Measurements from ENCODE around the gene TCAF1.
"Not testable (repeated sequence)": the region's sequence is repeated elsewhere in the genome, so short reads cannot be mapped to it uniquely, and the experiment has no call there.

Gene TCAF1

GRCh38 chr7:143871534-143871933, 30.4 kb downstream of the TCAF1 start:
- in situ Hi-C loops (cut with HindIII; ENCODE audit: low sequenced_read_pairs), result not testable (repeated sequence)

GRCh38 chr7:143857994-143858393, 44.0 kb downstream of the TCAF1 start:
- in situ Hi-C loops (cut with HindIII; ENCODE audit: low sequenced_read_pairs), result not testable (repeated sequence)

- in situ Hi-C loops (cut with HindIII; ENCODE audit: low sequenced_read_pairs), result not testable (repeated sequence)
Observed at GRCh38 chr7:143855443-143855842, 46.5 kb downstream of the TCAF1 start.

GRCh38 chr7:143850682-143851081, 51.3 kb downstream of the TCAF1 start:
- in situ Hi-C loops (cut with HindIII; ENCODE audit: low sequenced_read_pairs), result no loop called here

GRCh38 chr7:143849785-143850479, 52.0 kb downstream of the TCAF1 start:
- in situ Hi-C loops (cut with HindIII; ENCODE audit: low sequenced_read_pairs), result no loop called here

GRCh38 chr7:143848192-143848591, 53.8 kb downstream of the TCAF1 start:
- in situ Hi-C loops (cut with HindIII; ENCODE audit: low sequenced_read_pairs), result no loop called here

GRCh38 chr7:143846692-143847091, 55.3 kb downstream of the TCAF1 start:
- in situ Hi-C loops (cut with HindIII; ENCODE audit: low sequenced_read_pairs), result no loop called here

- in situ Hi-C loops (cut with HindIII; ENCODE audit: low sequenced_read_pairs), result not testable (repeated sequence)
Observed at GRCh38 chr7:143841696-143842095, 60.3 kb downstream of the TCAF1 start.

- in situ Hi-C loops (cut with HindIII; ENCODE audit: low sequenced_read_pairs), result not testable (repeated sequence)
Observed at GRCh38 chr7:143840062-143840461, 61.9 kb downstream of the TCAF1 start.

GRCh38 chr7:143837223-143837622, 64.8 kb downstream of the TCAF1 start:
- in situ Hi-C loops (cut with HindIII; ENCODE audit: low sequenced_read_pairs), result not testable (repeated sequence)

- in situ Hi-C loops (cut with HindIII; ENCODE audit: low sequenced_read_pairs), result not testable (repeated sequence)
Observed at GRCh38 chr7:143836622-143837021, 65.4 kb downstream of the TCAF1 start.

GRCh38 chr7:143836088-143836487, 65.9 kb downstream of the TCAF1 start:
- in situ Hi-C loops (cut with HindIII; ENCODE audit: low sequenced_read_pairs), result not testable (repeated sequence)

- in situ Hi-C loops (cut with HindIII; ENCODE audit: low sequenced_read_pairs), result not testable (repeated sequence)
Observed at GRCh38 chr7:143826578-143826977, 75.4 kb downstream of the TCAF1 start.

GRCh38 chr7:143824295-143825135, 77.5 kb downstream of the TCAF1 start:
- in situ Hi-C loops (cut with HindIII; ENCODE audit: low sequenced_read_pairs), result not testable (repeated sequence)

- in situ Hi-C loops (cut with HindIII; ENCODE audit: low sequenced_read_pairs), result not testable (repeated sequence)
Observed at GRCh38 chr7:143823634-143824294, 78.2 kb downstream of the TCAF1 start.

GRCh38 chr7:143821392-143822277, 80.3 kb downstream of the TCAF1 start:
- in situ Hi-C loops (cut with HindIII; ENCODE audit: low sequenced_read_pairs), result not testable (repeated sequence)

- in situ Hi-C loops (cut with HindIII; ENCODE audit: low sequenced_read_pairs), result not testable (repeated sequence)
Observed at GRCh38 chr7:143817873-143818272, 84.1 kb downstream of the TCAF1 start.

- in situ Hi-C loops (cut with HindIII; ENCODE audit: low sequenced_read_pairs), result not testable (repeated sequence)
Observed at GRCh38 chr7:143816471-143817133, 85.4 kb downstream of the TCAF1 start.

- in situ Hi-C loops (cut with HindIII; ENCODE audit: low sequenced_read_pairs), result not testable (repeated sequence)
Observed at GRCh38 chr7:143810639-143811038, 91.3 kb downstream of the TCAF1 start.

GRCh38 chr7:143806664-143807071, 95.3 kb downstream of the TCAF1 start:
- in situ Hi-C loops (cut with HindIII; ENCODE audit: low sequenced_read_pairs), result not testable (repeated sequence)

All from DLD1 (cell line).